ENCODE results near the gene APBB2. TPM values are rescaled to one million over a fixed set of nuclear protein-coding genes. Genes with fewer than 3 reads are reported as not detected.
A peak's percentile ranks its signal among the peaks of the same experiment; 100 is the strongest.

APBB2 gene
- total and polyA plus RNA-seq, 10 of the 15 experiments (the other 5 are each of a cell fraction or from before 2014, with no cell fraction given), result 2.7 to 24.6 (median 19.0) TPM

DNA sequence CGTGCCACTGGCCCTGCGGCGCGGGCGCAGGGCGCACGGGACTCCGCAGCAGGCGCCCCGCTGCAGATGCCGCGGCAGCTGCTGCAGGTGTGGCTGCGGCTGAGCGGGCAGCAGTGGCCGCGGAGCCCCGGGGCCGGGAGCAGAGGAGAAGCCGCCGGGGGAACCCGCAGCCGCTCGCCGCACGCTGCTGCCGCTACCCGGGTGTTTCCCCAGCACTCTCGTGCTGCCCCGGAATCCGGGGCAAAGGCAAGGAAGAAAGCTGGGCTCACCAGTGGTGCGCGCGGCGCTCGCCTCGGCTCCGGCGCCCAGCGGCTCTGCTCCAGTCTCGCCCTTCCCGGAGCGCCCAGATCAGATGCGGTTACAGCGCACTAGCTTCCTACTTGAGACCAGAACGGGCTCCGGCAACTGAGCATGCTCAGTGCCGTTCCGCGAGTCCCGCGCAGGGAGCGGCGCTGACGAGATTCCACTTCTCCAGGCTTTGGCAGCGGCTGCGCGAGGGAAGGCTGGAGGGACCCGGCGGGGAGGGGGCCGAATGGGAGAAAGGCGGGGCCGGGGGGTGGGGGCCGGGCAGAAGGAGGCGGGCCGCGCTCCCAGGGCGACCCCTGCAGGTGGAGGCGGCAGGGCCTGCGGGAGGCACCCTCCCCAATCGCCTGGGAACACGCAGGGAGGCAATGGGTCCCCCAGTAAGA lies at the start of gene APBB2 (continued):
- TF ChIP-seq, protein P1, sequence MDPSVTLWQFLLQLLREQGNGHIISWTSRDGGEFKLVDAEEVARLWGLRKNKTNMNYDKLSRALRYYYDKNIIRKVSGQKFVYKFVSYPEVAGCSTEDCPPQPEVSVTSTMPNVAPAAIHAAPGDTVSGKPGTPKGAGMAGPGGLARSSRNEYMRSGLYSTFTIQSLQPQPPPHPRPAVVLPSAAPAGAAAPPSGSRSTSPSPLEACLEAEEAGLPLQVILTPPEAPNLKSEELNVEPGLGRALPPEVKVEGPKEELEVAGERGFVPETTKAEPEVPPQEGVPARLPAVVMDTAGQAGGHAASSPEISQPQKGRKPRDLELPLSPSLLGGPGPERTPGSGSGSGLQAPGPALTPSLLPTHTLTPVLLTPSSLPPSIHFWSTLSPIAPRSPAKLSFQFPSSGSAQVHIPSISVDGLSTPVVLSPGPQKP (IDR thresholded peaks at IDR 0.05; ENCODE audit: low read depth, low read length), result no peak
- TF ChIP-seq POU2F2 (IDR thresholded peaks at IDR 0.05; ENCODE audit: borderline replicate concordance, low read depth, low read length) (peak; percentile 45; the same call in 1 of the 3 replicates), ESRRA (IDR thresholded peaks at IDR 0.05; ENCODE audit: low read length) (no peak), BMI1 (IDR thresholded peaks at IDR 0.05; ENCODE audit: borderline replicate concordance) (no peak), HDAC6 (IDR thresholded peaks at IDR 0.05; ENCODE audit: unreplicated experiment) (peak; percentile 69), PAX8 (IDR thresholded peaks at IDR 0.05) (no peak), FOXM1 (IDR thresholded peaks at IDR 0.05; ENCODE audit: low read depth, low read length) (no peak), RUNX3 (IDR thresholded peaks at IDR 0.05; ENCODE audit: low read length) (peak; percentile 63), SUZ12 (IDR thresholded peaks at IDR 0.05; ENCODE audit: unreplicated experiment) (no peak), NFYB (IDR thresholded peaks at IDR 0.05; ENCODE audit: insufficient read depth, low read depth, low read length) (no peak), EGR1 (IDR thresholded peaks at IDR 0.05; ENCODE audit: borderline replicate concordance in 1 of 2, low read depth in 2 of 2, low read length in 2 of 2) (no peak), EED (IDR thresholded peaks at IDR 0.05; ENCODE audit: low read depth) (peak; percentile 71), CREM (IDR thresholded peaks at IDR 0.05; ENCODE audit: low read depth) (0 out of 2 replicates have a peak, but pooled peaks have one; percentile 32), RAD51 (IDR thresholded peaks at IDR 0.05) (no peak), SP1 (IDR thresholded peaks at IDR 0.05; ENCODE audit: low read depth, low read length) (peak; percentile 85), YBX1 (IDR thresholded peaks at IDR 0.05) (no peak), ZZZ3 (IDR thresholded peaks at IDR 0.05; ENCODE audit: control insufficient read depth, insufficient read length, low read depth) (no peak), ZBED1 (IDR thresholded peaks at IDR 0.05; ENCODE audit: borderline replicate concordance) (no peak)
- TF ChIP-seq, protein P2, sequence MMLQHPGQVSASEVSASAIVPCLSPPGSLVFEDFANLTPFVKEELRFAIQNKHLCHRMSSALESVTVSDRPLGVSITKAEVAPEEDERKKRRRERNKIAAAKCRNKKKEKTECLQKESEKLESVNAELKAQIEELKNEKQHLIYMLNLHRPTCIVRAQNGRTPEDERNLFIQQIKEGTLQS (IDR thresholded peaks at IDR 0.05; ENCODE audit: borderline replicate concordance, extremely low read depth, low read depth, low read length), result no peak
- TF ChIP-seq, protein P3, sequence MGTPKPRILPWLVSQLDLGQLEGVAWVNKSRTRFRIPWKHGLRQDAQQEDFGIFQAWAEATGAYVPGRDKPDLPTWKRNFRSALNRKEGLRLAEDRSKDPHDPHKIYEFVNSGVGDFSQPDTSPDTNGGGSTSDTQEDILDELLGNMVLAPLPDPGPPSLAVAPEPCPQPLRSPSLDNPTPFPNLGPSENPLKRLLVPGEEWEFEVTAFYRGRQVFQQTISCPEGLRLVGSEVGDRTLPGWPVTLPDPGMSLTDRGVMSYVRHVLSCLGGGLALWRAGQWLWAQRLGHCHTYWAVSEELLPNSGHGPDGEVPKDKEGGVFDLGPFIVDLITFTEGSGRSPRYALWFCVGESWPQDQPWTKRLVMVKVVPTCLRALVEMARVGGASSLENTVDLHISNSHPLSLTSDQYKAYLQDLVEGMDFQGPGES (IDR thresholded peaks at IDR 0.05), result no peak
- TF ChIP-seq, protein P4, sequence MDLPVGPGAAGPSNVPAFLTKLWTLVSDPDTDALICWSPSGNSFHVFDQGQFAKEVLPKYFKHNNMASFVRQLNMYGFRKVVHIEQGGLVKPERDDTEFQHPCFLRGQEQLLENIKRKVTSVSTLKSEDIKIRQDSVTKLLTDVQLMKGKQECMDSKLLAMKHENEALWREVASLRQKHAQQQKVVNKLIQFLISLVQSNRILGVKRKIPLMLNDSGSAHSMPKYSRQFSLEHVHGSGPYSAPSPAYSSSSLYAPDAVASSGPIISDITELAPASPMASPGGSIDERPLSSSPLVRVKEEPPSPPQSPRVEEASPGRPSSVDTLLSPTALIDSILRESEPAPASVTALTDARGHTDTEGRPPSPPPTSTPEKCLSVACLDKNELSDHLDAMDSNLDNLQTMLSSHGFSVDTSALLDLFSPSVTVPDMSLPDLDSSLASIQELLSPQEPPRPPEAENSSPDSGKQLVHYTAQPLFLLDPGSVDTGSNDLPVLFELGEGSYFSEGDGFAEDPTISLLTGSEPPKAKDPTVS (IDR thresholded peaks at IDR 0.05; ENCODE audit: low read depth, low read length), result no peak
- TF ChIP-seq, protein P5, sequence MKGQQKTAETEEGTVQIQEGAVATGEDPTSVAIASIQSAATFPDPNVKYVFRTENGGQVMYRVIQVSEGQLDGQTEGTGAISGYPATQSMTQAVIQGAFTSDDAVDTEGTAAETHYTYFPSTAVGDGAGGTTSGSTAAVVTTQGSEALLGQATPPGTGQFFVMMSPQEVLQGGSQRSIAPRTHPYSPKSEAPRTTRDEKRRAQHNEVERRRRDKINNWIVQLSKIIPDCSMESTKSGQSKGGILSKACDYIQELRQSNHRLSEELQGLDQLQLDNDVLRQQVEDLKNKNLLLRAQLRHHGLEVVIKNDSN (IDR thresholded peaks at IDR 0.05; ENCODE audit: borderline replicate concordance, extremely low read length, insufficient read depth, low read depth, low read length), result no peak
- TF ChIP-seq, protein P6, sequence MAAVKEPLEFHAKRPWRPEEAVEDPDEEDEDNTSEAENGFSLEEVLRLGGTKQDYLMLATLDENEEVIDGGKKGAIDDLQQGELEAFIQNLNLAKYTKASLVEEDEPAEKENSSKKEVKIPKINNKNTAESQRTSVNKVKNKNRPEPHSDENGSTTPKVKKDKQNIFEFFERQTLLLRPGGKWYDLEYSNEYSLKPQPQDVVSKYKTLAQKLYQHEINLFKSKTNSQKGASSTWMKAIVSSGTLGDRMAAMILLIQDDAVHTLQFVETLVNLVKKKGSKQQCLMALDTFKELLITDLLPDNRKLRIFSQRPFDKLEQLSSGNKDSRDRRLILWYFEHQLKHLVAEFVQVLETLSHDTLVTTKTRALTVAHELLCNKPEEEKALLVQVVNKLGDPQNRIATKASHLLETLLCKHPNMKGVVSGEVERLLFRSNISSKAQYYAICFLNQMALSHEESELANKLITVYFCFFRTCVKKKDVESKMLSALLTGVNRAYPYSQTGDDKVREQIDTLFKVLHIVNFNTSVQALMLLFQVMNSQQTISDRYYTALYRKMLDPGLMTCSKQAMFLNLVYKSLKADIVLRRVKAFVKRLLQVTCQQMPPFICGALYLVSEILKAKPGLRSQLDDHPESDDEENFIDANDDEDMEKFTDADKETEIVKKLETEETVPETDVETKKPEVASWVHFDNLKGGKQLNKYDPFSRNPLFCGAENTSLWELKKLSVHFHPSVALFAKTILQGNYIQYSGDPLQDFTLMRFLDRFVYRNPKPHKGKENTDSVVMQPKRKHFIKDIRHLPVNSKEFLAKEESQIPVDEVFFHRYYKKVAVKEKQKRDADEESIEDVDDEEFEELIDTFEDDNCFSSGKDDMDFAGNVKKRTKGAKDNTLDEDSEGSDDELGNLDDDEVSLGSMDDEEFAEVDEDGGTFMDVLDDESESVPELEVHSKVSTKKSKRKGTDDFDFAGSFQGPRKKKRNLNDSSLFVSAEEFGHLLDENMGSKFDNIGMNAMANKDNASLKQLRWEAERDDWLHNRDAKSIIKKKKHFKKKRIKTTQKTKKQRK (IDR thresholded peaks at IDR 0.05; ENCODE audit: low read depth, low read length), result no peak
